Hippocampal formation (tissue), 2 donors: ENCODE measurements around the gene MMD2.

ENCODE experiments used
- DNase-seq, 2 donors: peaks; one replicate each; lab custom pipeline; 2025; lab: John Stamatoyannopoulos, UW

Gene MMD2

GRCh38 chr7:4959306-4959705, 319 bp upstream of the MMD2 start:
- no peak for DNase-seq

DNA sequence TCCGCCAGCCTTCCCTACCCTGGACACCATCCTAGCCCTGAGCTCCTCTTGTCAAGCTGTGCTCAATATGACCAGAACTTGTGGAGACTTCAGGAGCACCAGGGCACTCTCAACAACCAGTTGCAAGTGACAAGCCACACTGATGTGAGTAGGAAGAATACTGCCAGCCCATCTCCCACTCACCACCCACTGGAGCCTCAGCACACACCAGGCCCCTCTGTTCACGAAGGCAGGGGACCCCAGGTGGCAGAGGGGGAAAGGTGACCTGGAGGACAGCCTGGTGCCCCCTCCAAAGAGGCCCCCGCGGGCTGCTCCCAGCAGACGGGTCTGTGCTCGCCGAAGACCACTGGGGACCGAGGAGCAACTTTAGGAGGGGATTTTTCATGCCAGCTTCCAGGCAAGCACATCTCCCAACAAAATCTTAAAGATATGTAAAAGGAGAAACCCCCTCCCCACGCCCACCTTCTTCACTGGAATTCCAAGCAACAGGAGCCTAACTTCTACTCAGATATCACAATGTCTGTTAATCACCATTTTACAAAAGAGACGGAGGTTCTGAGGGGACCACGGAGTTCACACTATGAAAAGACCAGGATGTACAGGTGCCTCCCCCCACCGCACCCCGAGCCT, 1.0 kb downstream of the MMD2 start:
- DNase-seq, result no peak

GRCh38 chr7:4951903-4952636, 6.9 kb downstream of the MMD2 start:
- no peak for DNase-seq

GRCh38 chr7:4951304-4951703, 7.7 kb downstream of the MMD2 start:
- DNase-seq, result no peak

- DNase-seq, result no peak
Observed at GRCh38 chr7:4948402-4948801, 10.6 kb downstream of the MMD2 start.

GRCh38 chr7:4945949-4946348, 13.0 kb downstream of the MMD2 start:
- no peak for DNase-seq

GRCh38 chr7:4944939-4945338, 14.0 kb downstream of the MMD2 start:
- no peak for DNase-seq

- DNase-seq, result no peak
Observed at GRCh38 chr7:4943297-4943696, 15.7 kb downstream of the MMD2 start.

DNA sequence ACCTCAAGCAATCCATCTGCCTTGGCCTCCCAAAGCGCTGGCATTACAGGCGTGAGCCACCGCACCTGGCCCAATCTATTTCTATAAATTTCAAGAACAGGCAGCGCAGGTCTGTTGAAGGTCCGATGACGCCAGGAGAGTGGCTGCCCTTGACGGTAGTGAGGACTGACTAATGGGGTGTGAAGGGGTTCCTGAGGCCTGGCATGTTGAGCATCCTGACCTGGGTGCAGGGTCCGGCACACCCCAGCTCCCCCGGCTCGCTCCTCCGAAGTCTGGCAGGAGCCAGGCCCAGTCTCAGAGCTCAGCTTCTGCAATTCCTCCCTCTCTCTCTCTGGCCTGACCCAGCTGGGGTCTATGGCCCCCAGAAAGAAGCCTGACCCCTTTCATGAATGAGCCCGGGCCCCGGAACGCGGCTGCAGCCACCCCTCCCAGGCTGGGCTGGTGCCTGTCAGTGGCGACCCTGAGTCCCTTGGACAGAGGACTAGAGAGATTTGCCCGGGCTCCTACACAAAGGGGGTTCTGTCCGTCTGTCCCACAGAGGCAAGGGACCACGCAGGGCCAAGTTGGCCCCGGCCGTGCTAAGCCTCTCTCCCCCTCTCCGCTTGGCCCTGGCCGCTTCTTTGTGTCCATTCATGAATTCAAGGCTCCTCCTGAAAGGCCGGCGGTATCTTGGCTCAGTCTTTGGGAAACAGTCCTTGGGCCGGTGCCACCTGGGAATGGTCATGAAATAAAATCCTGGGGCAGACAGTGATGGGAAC, 18.8 kb downstream of the MMD2 start:
- DNase-seq, result peak; percentile 75 to 80

DNA sequence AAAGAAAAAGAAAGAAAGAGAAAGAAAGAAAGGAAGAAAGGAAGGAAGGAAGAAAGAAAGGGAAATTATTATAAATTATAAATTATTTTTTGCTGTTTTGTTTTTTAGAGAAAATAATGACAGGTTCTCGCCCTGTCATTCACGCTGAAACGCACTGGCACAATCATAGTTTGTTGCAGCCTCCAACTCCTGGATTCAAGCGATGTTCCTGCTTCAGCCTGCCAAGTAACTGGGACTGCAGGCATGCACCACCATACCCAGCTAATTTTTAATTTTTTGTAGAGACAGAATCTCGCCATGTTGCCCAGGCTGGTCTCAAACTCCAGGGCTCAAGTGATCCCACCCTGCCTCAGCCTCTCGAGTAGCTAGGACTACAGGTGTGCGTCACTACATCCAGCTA, 21.6 kb downstream of the MMD2 start:
- DNase-seq, result no peak

GRCh38 chr7:4934419-4935025, 24.5 kb downstream of the MMD2 start:
- peak in 1 of 2 donors; percentile 25 for DNase-seq

GRCh38 chr7:4931943-4932342, 27.0 kb downstream of the MMD2 start:
- peak; percentile 81 to 86 for DNase-seq

- DNase-seq, result no peak
Observed at GRCh38 chr7:4929005-4929404, 30.0 kb downstream of the MMD2 start.

DNA sequence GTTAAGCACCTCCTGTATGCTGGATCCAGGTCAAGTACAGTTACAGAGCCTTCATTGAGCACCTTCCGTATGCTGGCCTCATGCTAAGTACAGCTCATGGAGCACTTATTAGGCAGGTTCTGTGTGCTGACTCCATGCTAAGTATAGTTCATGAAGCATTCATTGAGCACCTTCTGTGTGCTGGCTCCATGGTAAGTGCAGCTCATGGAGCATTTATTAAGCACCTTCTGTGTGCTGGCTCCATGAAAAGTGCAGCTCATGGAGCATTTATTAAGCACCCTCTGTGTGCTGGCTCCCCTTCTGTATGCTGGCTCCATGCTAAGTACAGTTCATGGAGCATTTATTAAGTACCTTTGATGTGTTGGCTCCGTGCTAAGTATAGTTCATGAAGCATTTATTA, 30.5 kb downstream of the MMD2 start:
- no peak for DNase-seq

DNA sequence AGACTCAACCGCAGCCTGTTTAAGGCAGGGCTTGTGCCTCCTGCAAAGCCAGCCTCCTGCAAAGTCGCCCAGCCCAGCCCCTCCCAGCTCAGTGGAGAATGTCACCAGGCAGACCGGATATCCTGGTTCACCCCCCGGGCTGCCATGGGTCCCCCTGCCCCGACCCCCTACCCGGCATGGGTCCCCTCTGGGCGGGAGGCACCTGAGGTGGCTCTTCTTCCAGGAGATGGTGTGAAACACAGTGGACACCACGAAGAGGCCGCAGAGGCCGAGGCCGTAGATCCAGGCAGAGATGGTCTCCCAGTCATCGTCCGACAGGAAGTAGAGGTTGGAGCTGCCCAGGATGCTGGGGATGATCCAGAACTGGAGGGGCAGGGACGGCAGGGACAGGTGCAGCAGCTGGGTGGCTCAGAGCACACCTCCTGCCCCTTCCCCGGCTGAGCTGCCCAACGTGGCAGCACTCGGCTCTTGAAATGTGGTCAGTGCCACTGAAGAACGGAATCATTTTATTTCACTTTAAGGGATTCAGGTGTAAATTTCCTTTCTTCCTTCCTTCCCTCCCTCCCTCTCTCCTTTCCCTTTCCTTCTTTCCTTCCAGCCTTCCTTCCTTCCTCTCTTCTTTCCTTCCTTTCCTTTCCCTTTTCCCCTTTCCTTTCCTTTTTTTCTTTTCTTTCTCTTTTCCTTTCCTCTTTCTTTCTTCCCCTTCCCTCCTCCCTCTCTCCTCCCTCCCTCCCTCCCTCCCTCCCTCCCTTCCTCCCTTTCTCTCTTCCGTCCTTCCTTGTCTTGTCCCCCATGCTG, 38.8 kb downstream of the MMD2 start:
- DNase-seq, result no peak

DNA sequence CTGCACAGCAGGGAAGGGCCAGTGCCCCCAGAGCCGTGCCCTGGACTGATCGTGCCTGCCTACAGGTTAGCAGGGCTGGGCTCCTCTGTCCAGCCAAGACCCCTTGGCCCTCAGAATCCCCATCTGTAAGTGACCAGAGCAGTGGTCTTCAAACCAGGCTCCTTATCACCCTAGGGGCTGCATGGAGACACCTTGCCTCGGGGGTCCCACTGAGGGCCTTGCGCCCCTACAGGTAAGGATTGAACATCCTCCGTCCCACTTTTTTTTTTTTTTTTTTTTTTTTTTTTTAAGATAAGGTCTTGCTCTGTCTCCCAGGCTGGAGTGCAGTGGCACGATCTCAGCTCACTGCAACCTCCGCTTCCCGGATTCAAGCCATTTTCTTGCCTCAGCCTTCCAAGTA, 42.9 kb downstream of the MMD2 start:
- DNase-seq, result no peak

DNA sequence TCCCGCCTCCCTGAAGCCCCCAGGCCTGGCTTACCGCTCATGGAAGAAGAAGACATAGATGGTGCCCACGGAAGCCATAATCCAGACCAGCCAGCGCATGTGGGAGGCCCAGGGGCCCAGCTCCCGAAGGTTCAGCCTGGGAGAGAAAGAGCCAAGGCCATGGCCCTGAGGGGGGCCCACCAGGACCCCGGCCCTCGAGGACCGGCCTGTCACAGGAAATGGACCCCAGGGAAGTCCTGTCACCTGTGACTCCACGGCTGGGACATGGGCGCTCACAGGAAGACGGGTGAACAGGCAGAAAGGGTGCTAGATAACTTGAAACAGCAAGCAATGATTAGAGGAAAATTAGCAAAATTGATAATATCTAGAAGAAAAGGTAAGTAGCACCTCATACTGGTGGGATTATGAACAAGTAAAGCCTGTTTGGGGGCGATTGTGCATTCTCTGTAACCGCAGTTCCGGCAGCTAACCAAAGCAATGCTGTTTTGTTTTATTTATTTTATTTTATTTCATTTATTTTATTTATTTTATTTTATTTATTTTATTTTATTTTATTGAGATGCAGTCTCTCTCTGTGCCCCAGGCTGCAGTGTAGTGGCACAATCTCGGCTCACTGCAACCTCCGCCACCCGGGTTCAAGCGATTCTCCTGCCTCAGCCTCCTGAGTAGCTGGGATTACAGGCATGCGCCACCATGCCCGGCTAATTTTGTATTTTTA, 47.7 kb downstream of the MMD2 start:
- no peak for DNase-seq

- DNase-seq, result no peak
Observed at GRCh38 chr7:4906682-4907081, 52.3 kb downstream of the MMD2 start.

GRCh38 chr7:4905171-4905570, 53.8 kb downstream of the MMD2 start:
- no peak for DNase-seq

DNA sequence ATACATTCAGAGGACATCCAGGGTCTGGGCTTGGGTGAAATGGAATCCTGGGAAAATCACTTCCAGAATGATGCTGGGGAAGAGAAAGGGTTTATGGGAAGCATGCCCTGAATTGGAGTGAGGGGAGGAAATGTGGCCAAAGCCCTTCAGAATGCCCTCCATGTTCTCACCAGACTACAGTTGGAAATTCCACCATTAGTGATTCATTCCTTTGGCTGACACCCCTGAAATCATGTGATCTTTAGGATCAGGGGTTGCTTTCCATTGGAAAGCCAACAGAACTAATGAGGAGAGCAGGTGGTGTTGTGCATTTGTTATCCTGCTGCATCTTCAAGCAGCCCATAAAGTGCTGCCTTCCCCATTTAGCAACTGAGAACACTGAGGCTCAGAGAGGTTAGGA, 54.6 kb downstream of the MMD2 start:
- no peak for DNase-seq

- DNase-seq, result no peak
Observed at GRCh38 chr7:4895766-4896165, 63.2 kb downstream of the MMD2 start.
